Spinal cord (tissue), 10 donors: ENCODE measurements around the gene ZNF366. TPM values are rescaled to one million over a fixed set of nuclear protein-coding genes. Genes with fewer than 3 reads are reported as not detected.
A peak's percentile ranks its signal among the peaks of the same experiment; 100 is the strongest.

Experiments used
- DNase-seq, 6 donors: peaks; one replicate each; pipeline versions ENCODE4 v3.0.0 to v3.0.0-alpha.2; 2013 to 2015; ENCODE audit warnings: low spot score in 6 of 6, low read depth in 4 of 6
- H3K27ac ChIP-seq: one replicate; pipeline ENCODE4 v1.5.1; 2013; ENCODE audit warnings: low read depth, low read length, control low read depth
- H3K27me3 ChIP-seq: one replicate; pipeline ENCODE4 v1.6.1; 2013; ENCODE audit warnings: low read length; ENCODE audit not compliant: control insufficient read depth, insufficient read depth
- H3K36me3 ChIP-seq: one replicate; pipeline ENCODE4 v1.6.1; 2013; ENCODE audit warnings: low read length; ENCODE audit not compliant: control insufficient read depth, insufficient read depth
- H3K4me1 ChIP-seq: one replicate; pipeline ENCODE4 v1.6.1; 2013; ENCODE audit warnings: low read length; ENCODE audit not compliant: control insufficient read depth, insufficient read depth
- H3K4me3 ChIP-seq: one replicate; pipeline ENCODE4 v1.5.1; 2013; ENCODE audit warnings: low read depth, low read length, control low read depth
- H3K9me3 ChIP-seq: one replicate; pipeline ENCODE4 v1.6.1; 2013; ENCODE audit warnings: low read length; ENCODE audit not compliant: control insufficient read depth, insufficient read depth
- WGBS: methylation state at CpG from one replicate; pipeline ENCODE4 v1.1.5; 2013; ENCODE audit warnings: missing lambda C conversion rate; ENCODE audit not compliant: insufficient coverage; 5-methylcytosine and 5-hydroxymethylcytosine counted together
- polyA plus RNA-seq, 2 donors: library from polyadenylated mRNA; unstranded; fragments of 120-200 nt; gene quantifications; one replicate each; pipeline ENCODE4 v1.2.1, GENCODE V29; 2013; ENCODE audit not compliant: insufficient read length in 2 of 2
- total RNA-seq, 2 donors: library from RNA; depleted of rRNA in 1 of 2; stranded (reverse); fragments of 120-200 nt in 1 of 2; fragments of >200 nt in 1 of 2; gene quantifications; one replicate each; pipeline versions ENCODE4 v1.2.3 to v1.2.4, GENCODE V29; 2013 to 2014
- donor health status: healthy.

The ZNF366 gene
- total and polyA plus RNA-seq, 4 donors: 1.7 to 4.3 (median 3.4) TPM

GRCh38 chr5:72441094-72441723 is 66.0 kb downstream of the ZNF366 start:
- no peak overlapping the region for H3K4me3 ChIP-seq
- H3K27me3 ChIP-seq: no peaks in the 10 kb centered on the region
- H3K9me3 ChIP-seq: no peaks in the 10 kb centered on the region
- H3K4me1 ChIP-seq: no peaks in the 10 kb centered on the region
- no peak for DNase-seq
- no peaks in the 10 kb centered on the region for H3K36me3 ChIP-seq
- no peak overlapping the region for H3K27ac ChIP-seq
- WGBS: 86% methylated on average over 3 of the region's 4 CpGs

GRCh38 chr5:72440207-72440638 is 67.0 kb downstream of the ZNF366 start:
- no peaks in the 10 kb centered on the region for H3K9me3 ChIP-seq
- H3K27me3 ChIP-seq: no peaks in the 10 kb centered on the region
- no peaks in the 10 kb centered on the region for H3K4me1 ChIP-seq
- no peaks in the 10 kb centered on the region for H3K36me3 ChIP-seq
- WGBS: 100% methylated on average over 1 of the region's 1 CpG
- no peak overlapping the region for H3K27ac ChIP-seq
- no peak overlapping the region for H3K4me3 ChIP-seq
- no peak for DNase-seq

- Histone ChIP-seq H3K9me3 (no peaks in the 10 kb centered on the region), H3K27ac (no peak overlapping the region), H3K4me3 (no peak overlapping the region), H3K27me3 (no peaks in the 10 kb centered on the region), H3K36me3 (no peaks in the 10 kb centered on the region), H3K4me1 (no peaks in the 10 kb centered on the region)
- 82% methylated on average over 3 of the region's 4 CpGs for WGBS
- no peak for DNase-seq
Observed at GRCh38 chr5:72439192-72439591, 68.0 kb downstream of the ZNF366 start.

- Histone ChIP-seq H3K4me1 (no peaks in the 10 kb centered on the region), H3K4me3 (no peak overlapping the region), H3K27me3 (no peaks in the 10 kb centered on the region), H3K9me3 (no peaks in the 10 kb centered on the region), H3K36me3 (no peaks in the 10 kb centered on the region), H3K27ac (no peak overlapping the region)
- no peak for DNase-seq
- WGBS: 93% methylated on average over 3 of the region's 3 CpGs
Observed at GRCh38 chr5:72438141-72438540, 69.1 kb downstream of the ZNF366 start.

GRCh38 chr5:72436796-72437471 is 70.3 kb downstream of the ZNF366 start:
- Histone ChIP-seq H3K27me3 (no peaks in the 10 kb centered on the region), H3K4me3 (no peak overlapping the region), H3K36me3 (no peaks in the 10 kb centered on the region), H3K9me3 (no peaks in the 10 kb centered on the region), H3K27ac (no peak overlapping the region), H3K4me1 (no peaks in the 10 kb centered on the region)
- no peak for DNase-seq
- no CpG with 5 or more reads among the region's 3 CpGs for WGBS

GRCh38 chr5:72434781-72435437 is 72.3 kb downstream of the ZNF366 start:
- no peak for DNase-seq
- H3K27me3 ChIP-seq: no peaks in the 10 kb centered on the region
- no peak overlapping the region for H3K4me3 ChIP-seq
- no peaks in the 10 kb centered on the region for H3K9me3 ChIP-seq
- H3K27ac ChIP-seq: no peak overlapping the region
- no CpG with 5 or more reads among the region's 3 CpGs for WGBS
- no peaks in the 10 kb centered on the region for H3K4me1 ChIP-seq
- no peaks in the 10 kb centered on the region for H3K36me3 ChIP-seq

GRCh38 chr5:72434056-72434780 is 73.0 kb downstream of the ZNF366 start:
- no CpG with 5 or more reads among the region's 5 CpGs for WGBS

GRCh38 chr5:72433522-72433921 is 73.7 kb downstream of the ZNF366 start:
- Histone ChIP-seq H3K9me3 (no peaks in the 10 kb centered on the region), H3K27me3 (no peaks in the 10 kb centered on the region), H3K27ac (no peak overlapping the region), H3K36me3 (no peaks in the 10 kb centered on the region), H3K4me1 (no peaks in the 10 kb centered on the region), H3K4me3 (no peak overlapping the region)
- WGBS: 17% methylated on average over 1 of the region's 1 CpG
- DNase-seq: peak in 1 of 6 donors; percentile 57

More at GRCh38 chr5:72434056-72434780, 73.0 kb downstream of the ZNF366 start:
- Histone ChIP-seq H3K4me1 (no peaks in the 10 kb centered on the region), H3K27me3 (no peaks in the 10 kb centered on the region), H3K9me3 (no peaks in the 10 kb centered on the region), H3K27ac (no peak overlapping the region), H3K4me3 (no peak overlapping the region), H3K36me3 (no peaks in the 10 kb centered on the region)
- no peak for DNase-seq

GRCh38 chr5:72428669-72429068 is 78.5 kb downstream of the ZNF366 start:
- H3K4me1 ChIP-seq: no peaks in the 10 kb centered on the region
- no peak for DNase-seq
- H3K27ac ChIP-seq: no peak overlapping the region
- no peaks in the 10 kb centered on the region for H3K27me3 ChIP-seq
- no peak overlapping the region for H3K4me3 ChIP-seq
- H3K36me3 ChIP-seq: no peaks in the 10 kb centered on the region
- WGBS: no CpG with 5 or more reads among the region's 1 CpG
- H3K9me3 ChIP-seq: no peaks in the 10 kb centered on the region
